HG03521 (cell line): Measurements from ENCODE around the gene NNAT.

Experiments used
- ATAC-seq: cut with Tn5 transposase; IDR thresholded peaks from one replicate; pipeline ENCODE4 v1.9.1; 2021; ENCODE audit warnings: mild to moderate bottlenecking, moderate library complexity; ENCODE audit not compliant: unreplicated experiment

NNAT gene

DNA sequence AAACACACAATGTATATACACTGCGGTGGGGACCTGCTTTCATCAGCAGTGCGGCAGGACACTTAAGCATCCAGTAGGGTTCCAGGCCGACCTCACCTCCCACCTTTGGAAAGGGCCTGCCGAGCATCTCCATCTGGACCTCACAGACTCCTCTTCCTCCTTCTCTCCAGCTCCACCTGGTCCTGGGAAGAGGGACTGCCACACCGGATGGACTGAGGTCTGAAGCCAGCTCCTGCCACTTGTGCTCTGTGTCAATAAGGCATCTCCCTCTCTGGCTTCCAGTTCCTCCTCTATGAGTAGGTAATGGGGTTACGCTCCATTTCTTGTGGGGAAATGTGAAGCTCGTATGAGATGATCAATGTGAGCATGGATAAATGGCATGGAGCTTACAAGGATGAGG lies 19.1 kb upstream of the NNAT start:
- no peak for ATAC-seq

DNA sequence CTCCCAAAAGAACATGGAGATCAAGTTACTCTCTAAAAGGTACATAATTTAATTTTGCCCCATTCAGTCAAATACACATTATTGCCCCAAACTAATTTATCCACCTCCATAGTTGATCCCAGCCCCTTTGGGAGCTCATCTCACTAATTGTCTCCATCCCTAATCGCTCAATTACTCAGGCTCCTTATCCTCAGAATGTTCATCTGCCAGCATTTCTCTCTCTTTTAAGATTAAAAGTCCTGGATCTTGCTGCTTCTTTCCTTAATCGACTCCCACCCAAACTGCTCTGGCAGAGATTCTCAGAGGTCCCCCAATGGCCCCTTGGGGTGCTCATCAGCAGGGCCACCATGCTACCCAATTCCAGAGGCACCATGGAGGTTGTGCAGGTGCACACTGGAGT lies 18.4 kb upstream of the NNAT start:
- no peak for ATAC-seq

GRCh38 chr20:37503256-37503927 lies 17.7 kb upstream of the NNAT start:
- ATAC-seq, result no peak

- ATAC-seq, result no peak
These were observed 16.5 kb upstream of the NNAT start for GRCh38 chr20:37504404-37505096.

DNA sequence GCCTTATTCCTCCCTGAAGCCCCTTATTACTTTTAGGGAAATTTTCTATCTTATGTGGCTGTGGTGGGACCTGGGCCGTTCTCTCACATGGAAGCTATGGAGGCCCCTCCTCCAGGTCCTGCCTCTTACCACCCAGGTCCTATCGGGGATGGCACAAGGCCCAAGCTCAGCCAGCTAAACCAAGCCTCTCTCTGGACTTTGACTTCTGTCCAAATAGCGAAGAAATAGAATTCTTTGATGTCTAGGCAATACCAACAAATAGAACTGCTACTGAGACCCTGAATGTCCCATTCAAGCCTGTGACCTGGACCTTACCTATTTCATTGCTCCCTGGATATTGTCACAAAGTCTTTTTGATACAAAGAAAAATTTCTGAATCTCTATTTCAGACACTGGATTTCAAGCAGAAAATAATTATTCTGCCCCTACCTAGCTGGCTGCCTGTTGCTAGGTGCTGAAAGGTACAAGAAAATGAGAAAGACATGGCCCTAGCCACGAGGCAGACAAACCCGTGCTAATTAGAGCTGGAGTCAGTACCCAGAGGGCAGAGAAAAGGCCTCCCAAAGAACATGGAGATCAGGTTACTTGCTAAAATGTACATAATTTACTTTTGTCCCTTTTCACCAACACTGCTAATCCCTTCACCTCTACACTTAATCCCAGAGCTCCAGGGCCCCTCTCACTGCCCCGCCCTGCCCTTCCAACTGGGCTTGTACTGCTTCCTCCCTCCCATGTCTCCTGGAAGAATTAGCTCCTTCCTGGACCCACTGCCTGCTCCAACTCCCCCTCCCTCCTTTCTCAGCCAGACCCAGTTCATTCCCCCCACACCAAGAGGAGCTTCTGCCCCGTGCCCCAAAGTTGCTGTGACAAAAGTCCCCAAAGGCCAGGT lies 15.5 kb upstream of the NNAT start:
- ATAC-seq, result no peak

DNA sequence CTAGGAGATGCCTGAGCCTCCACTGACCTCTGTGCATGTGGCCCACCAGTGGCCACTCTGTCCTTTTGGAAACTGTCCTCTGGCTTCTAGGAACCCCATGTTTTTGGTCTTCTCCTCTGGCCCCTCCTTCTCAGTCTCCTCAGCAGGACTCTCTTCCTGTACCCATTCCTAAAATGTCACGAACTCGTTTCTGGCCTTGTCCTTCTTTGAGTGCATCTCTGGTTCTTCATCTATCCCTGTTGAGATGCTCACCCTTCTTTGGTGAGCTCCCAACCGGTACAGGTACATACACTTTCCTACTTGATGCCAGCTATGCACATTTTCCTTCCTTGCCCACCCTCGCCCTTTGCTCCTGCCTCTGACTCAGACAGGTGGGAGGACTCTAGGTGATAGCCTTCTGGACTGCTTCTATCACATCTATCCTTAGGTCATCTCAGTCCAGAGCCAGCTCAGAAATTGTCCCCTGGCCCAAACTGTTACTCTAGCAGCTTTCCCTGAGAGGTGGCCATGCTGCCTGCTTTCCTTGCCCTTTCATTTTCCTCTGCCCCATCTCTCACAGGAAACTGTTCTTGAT lies 14.8 kb upstream of the NNAT start:
- no peak for ATAC-seq

GRCh38 chr20:37510226-37510625 lies 10.8 kb upstream of the NNAT start:
- no peak for ATAC-seq

DNA sequence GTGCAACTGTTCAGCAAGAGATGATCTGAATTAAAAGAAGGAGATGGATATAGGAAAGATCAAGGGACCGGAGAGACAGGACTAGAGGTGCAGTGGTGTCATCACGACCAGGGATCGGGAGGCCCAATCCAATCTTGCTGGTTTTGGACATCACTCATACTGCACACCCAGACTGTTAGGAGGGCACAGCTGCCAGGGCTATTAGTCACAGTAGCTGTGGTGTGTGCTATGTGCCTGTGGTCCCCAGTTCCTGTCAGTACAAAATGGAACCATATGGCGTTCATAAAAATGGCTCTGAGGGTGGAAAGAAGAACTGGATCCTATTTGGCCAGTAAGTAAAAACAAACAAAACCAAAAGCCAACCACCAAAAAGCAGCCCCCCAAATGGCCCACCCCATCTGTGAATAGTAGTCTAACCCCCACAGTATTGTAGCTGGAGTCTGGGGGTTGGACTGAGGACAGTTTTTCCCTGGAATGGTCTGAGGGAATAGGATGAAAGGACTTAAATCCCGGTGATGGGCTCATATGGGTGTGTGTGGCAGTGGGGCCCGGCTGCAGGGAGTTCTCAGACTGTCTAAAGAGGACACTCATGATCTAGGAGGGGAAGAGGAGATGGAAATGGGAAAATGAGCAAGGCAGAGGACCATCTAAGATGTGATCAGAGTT lies 9.3 kb upstream of the NNAT start:
- ATAC-seq, result no peak

DNA sequence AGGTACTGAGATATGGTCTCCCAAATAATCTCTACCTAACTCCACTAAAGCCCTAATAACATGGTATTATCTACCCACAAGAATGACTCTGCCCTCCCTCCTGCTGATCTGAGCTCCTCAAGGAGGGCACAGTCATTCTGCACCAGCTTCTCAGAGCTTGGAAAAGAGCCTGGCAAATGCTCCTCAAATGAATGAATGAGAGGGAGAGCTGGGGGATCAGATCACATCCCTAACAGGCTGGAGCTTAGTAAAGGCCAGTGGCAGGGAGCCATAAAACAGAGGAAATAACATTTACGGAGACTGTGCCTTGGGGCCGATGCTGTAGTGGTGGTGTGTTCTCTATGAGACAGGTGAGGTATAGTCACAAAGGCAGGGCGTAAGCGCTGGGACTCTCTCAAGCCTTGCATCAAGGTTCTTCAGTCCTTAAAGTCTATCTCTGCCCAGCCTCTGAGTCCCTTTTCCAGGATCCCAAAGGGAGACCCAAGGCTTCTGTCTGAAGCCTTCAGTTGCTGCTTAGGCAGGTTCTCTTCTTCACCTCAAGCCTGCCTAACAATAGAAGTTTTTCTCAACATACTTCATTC lies 7.2 kb upstream of the NNAT start:
- no peak for ATAC-seq

DNA sequence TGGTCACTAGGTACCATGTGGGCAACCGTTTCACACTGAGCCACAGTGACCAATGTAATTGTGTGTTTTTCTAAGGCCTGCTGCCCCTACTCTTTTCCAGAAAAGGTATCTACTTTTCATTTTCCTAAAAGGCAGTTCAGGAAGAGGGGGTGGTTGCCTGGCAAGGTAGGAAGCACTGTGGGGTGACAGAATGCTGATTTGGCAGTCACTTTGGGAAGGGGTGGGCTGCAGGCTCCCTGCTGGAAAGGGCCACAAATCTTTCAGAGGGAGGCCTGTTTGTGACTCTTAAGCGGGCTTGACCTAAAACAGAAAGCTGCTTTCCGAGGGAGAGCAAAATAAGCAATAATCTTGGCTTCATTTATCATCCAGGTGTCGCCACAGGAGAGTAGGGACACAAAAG lies 5.2 kb upstream of the NNAT start:
- no peak for ATAC-seq

DNA sequence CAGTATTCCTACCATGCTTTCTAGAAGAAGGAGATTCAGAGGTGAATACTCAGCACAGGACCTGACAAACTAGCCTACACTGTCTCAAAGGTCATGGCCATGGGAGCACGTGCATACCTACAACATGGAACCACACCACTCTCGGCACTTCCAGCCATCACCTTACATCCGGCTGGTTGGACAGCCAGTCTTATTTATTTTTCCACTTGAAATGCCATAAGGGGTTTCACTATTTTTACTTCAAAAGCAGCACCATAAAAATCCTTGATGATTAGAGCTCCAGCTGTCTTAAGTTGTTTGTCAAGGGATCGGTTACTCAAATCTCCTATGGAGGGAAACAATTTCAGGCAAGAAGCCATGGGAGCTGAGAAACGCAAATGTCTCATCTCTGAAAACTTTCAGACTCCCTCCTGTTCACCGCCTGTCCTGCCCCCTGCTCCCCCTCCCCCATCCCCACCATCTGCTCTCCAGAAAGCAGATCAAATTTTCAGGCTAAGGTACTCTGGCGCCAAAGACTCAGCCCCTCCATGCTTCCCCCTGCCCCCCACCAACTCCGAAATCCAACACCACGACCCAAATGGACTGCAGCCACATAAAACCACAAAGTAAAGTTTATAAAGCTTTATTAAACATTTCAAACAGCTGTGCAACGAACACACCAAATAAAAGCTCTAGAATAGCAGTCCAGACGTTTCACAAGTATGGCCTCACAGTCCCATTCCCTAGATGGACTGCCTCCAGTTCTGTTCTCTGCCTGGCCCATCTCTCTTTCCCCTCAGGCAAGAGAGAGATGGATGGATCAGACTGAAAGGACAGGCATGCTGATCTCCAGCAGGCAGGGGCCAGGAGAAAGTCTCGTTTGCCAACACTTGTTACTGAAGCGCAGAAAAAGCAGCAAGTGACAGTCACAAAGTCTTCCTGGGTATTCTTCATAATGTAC lies 4.0 kb upstream of the NNAT start:
- ATAC-seq, result no peak

DNA sequence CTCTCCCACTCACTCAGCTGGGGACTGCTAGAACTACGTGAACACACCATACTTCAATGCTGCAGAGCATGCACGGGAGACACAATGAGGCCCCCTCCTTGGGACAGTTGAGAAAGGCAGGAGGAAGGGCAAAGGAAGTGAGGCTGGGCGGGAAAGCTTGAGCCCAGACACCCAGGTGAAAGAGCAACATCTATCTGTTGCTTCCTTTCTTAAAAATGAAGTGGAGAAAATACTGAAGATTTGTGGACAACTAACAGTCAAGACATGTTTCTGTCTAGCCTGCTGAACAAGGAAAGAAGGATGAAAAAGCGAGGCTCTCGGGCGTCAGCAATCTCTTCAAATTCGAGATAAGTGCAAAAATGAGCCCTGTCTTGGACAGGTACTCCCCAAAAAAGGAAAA lies 3.0 kb upstream of the NNAT start:
- ATAC-seq, result no peak

DNA sequence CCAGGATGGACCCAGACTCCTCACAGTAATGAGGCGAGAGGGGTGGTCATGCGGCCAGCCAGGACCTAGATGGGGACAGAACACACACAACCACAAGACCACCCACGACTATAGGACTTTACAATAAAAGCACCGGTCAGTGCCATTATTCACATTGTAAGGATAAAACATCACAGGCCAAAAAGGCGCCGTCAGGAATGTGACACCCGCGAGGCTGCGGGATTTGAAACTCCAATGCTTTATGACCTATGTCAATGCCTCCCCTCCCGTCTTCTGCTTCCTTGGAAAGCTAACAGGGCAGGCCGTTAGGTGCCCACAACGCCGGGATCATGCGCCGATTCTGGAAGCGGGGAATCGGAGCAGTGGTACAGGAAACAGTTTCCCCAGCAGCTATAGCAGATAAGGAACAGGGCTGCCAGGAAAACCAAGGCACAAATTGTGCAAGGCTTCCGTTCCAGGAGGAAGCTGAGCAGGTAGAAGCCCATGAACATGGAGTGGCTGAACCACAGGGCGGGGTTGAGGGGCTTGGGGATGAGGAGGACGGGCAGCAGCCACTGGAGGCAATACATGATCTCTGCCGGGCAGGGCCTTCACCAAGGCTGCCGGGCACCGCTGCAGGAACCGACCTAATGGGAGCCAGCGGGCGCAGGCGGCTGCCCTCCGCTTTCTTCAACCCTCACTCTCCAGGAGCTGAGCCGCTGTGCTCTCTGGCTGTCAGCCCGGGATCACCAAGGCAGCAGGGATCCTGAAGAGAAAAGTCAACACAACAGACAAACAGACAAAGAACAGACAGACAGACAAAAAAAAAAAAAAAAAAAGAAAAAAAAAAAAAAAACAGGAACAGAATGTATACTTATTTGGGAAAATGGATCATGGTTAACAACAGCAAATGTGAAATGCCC lies 2.2 kb upstream of the NNAT start:
- no peak for ATAC-seq

DNA sequence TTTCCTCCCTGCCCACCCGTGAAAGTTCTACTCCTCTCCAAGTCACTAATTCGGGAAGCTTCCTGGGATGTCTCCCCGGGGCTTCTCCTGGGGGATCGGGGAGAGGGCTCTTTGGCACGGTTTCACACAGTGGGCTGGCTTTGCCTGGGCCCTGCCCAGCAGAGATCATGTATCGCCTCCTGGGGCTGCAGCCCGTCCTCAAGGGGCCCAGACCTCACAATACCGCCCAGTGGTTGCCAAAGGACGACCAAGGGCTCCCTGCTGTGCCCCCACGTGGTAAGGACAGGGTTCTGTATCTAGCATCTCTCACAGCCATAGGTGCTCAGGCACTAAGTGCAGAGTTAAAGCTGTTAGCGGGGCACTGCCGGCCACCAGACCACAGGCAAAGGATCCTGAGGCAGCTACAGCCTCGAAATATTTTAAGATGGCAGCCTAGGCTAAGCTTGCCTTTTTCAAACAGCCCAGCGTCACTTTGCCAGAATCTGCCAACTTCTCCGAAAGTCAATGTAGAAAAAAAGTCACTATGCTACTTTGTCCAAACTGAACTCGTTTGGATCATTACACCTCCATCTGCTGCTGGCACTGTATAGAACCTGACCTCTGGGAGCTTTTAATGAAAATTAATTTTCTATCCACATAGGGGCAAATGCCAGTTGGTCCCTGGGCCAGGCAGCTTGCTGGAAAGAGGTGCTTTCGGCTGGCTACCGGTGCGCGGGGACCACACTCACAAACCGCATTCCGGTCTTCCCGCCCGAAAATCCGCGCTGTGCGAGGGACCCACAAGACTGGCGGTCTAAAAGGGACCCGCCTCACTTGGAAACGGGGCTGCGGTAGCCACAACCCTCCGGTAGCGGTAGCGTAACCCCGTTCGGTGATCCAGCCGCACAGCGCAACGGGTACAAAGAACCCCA lies 1.3 kb upstream of the NNAT start:
- ATAC-seq, result no peak

DNA sequence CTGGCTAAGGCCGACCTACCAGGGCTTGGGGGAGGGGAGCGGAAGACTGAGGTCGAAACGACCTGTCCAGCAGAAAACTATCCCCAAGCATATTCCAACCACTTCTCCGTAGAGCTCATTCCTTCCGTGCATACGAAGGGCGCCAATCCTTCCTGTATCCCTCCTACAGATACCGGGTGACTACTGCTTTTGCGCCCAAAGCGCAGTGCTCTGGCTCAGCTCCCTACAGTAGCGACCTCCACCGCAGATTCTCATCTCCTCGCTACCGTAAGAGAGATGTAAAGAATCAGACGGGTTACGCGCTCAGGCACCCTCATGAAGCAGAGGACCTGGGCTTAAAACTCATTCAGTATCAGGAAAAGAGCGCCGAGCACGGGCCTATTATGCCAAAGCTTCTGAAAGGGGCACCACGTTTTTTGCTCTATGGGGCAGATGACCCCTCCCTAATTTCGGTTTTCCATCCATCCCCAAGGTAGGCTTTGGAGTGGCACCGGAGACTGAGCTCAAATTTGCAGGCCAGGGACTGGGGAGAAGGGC lies 563 bp upstream of the NNAT start:
- ATAC-seq, result no peak

- ATAC-seq, result no peak
These were observed 1.4 kb downstream of the NNAT start for GRCh38 chr20:37522260-37523011.

DNA sequence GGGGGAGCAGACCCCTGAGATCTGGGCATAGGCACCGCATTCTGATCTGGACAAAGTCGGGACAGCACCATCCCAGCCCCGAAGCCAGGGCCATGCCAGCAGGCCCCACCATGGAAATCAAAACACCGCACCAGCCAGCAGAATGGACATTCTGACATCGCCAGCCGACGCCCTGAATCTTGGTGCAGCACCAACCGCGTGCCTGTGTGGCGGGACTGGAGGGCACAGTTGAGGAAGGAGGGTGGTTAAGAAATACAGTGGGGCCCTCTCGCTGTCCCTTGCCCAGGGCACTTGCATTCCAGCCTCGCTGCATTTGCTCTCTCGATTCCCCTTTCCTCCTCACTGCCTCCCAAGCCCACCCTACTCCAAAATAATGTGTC lies 2.0 kb downstream of the NNAT start:
- ATAC-seq, result no peak
